HepG2 (cell line): Measurements from ENCODE around the gene RPSA. TPM values are rescaled to one million over a fixed set of nuclear protein-coding genes. Genes with fewer than 3 reads are reported as not detected.

Source experiments
- ATAC-seq: fragments of 200-7000 bp; cut with Tn5 transposase; 3 replicates; pipeline ENCODE4 v1.9.1; 2020; ENCODE audit warnings: mild to moderate bottlenecking, moderate library complexity
- BruUV-seq: library from RNA; stranded (reverse); fragments of 400-500 nt; replicated peaks from 2 replicates; lab custom pipeline; 2021; lab: Mats Ljungman, UMichigan
- CTCF ChIA-PET: fragments of 300-600 bp; formaldehyde crosslinking; extraction: SDS; loops from one replicate; lab custom pipeline; 2021; ENCODE audit warnings: low total read pairs, inconsistent platforms, low intra/inter-chr PET ratio; lab: Yijun Ruan, JAX
- POLR2A ChIA-PET: fragments of 350-600 bp; sonication (Branson Sonifier 250); formaldehyde crosslinking; loops from one replicate; lab custom pipeline; 2020; ENCODE audit warnings: antibody characterized with exemption, inconsistent platforms; lab: Yijun Ruan, JAX
- DNase-seq: peaks from one replicate; pipeline ENCODE4 v3.0.0-alpha.2; 2015; ENCODE audit warnings: low spot score
- FAIRE-seq: peaks from 3 replicates; lab custom pipeline; 2011; peaks lifted over from hg19 to GRCh38; lab: Jason Lieb, UNC
- H2AFZ ChIP-seq: one replicate; pipeline ENCODE4 v1.6.1; 2011; ENCODE audit warnings: low read length, inconsistent platforms
- H3K27ac ChIP-seq: fragments of 300-600 bp; 3 replicates; pipeline ENCODE4 v1.8.0; 2011; ENCODE audit warnings: mixed run types, mild to moderate bottlenecking, mixed read lengths, low read length, inconsistent platforms; ENCODE audit not compliant: insufficient read depth; ENCODE audit errors: extremely low read length
- H3K27me3 ChIP-seq, 2 experiments: fragments of 200-600 bp in 1 of 2; 2 replicates in 1 of 2; 3 replicates in 1 of 2; pipeline versions ENCODE4 v1.6.0 to v1.8.0; 2011; ENCODE audit warnings: low read length in 2 of 2, mild to moderate bottlenecking in 2 of 2, moderate library complexity in 2 of 2, inconsistent platforms in 1 of 2; ENCODE audit not compliant: insufficient read depth in 2 of 2, control insufficient read depth in 1 of 2
- H3K36me3 ChIP-seq, 2 experiments: fragments of 200-600 bp in 1 of 2; replicated peaks in 1 of 2; 2 replicates in 1 of 2; 3 replicates in 1 of 2; pipeline versions ENCODE4 v1.5.1 to v1.8.0; 2011; ENCODE audit warnings: low read length in 2 of 2, inconsistent platforms in 1 of 2; ENCODE audit not compliant: insufficient read depth in 2 of 2, control insufficient read depth in 1 of 2
- H3K4me1 ChIP-seq: 2 replicates; pipeline ENCODE4 v1.5.1; 2012; ENCODE audit warnings: low read length, inconsistent platforms; ENCODE audit not compliant: insufficient read depth
- H3K4me2 ChIP-seq: 2 replicates; pipeline ENCODE4 v1.6.0; 2011; ENCODE audit warnings: low read depth, low read length, inconsistent platforms
- H3K4me3 ChIP-seq, 3 experiments: fragments of 200-600 bp in 1 of 3; sonication (generic), shearing (Covaris generic) in 1 of 3; replicated peaks in 1 of 3; 2 replicates each; pipeline ENCODE4 v1.5.1; 2011 to 2016; ENCODE audit warnings: low read length in 3 of 3, inconsistent platforms in 2 of 3, low read depth in 2 of 3, mild to moderate bottlenecking in 2 of 3, control low read depth in 1 of 3, mixed read lengths in 1 of 3; ENCODE audit not compliant: insufficient read depth in 1 of 3
- H3K79me2 ChIP-seq: one replicate; pipeline ENCODE4 v1.6.1; 2011; ENCODE audit warnings: low read length, inconsistent platforms; ENCODE audit not compliant: insufficient read depth
- H3K9ac ChIP-seq: 2 replicates; pipeline ENCODE4 v1.6.0; 2011; ENCODE audit warnings: mild to moderate bottlenecking, low read depth, low read length, inconsistent platforms; ENCODE audit not compliant: insufficient read depth
- H3K9me3 ChIP-seq: 2 replicates; pipeline ENCODE4 v1.5.1; 2012; ENCODE audit warnings: mild to moderate bottlenecking, low read length
- H4K20me1 ChIP-seq: 2 replicates; pipeline ENCODE4 v1.6.0; 2011; ENCODE audit warnings: inconsistent platforms, mild to moderate bottlenecking, low read length, moderate library complexity; ENCODE audit not compliant: insufficient read depth
- ATF7 ChIP-seq, 2 experiments: fragments of 450-650 bp in 1 of 2; sonication (generic) in 1 of 2; formaldehyde crosslinking in 1 of 2; IDR thresholded peaks; 2 replicates each; pipeline versions ENCODE4 v1.4.0 to v1.6.1; 2016 to 2020; ENCODE audit warnings: antibody characterized with exemption in 1 of 2, mild to moderate bottlenecking in 1 of 2, missing genetic modification reagents in 1 of 2
- EHMT2 ChIP-seq: fragments of 200-600 bp; sonication (generic); IDR thresholded peaks from 2 replicates; pipeline ENCODE4 v1.7.0; 2017; ENCODE audit warnings: antibody characterized with exemption, low read depth, low read length, borderline replicate concordance
- FOXA1 ChIP-seq, 2 experiments: fragments of 450-650 bp in 1 of 2; sonication (generic) in 1 of 2; formaldehyde crosslinking in 1 of 2; IDR thresholded peaks; 2 replicates each; pipeline versions ENCODE4 v1.4.0 to v1.6.1; 2016 to 2020; ENCODE audit warnings: missing genetic modification reagents in 1 of 2
- KLF9 ChIP-seq: IDR thresholded peaks from 2 replicates; pipeline ENCODE4 v1.6.1; 2016; ENCODE audit warnings: low read depth
- MAFF ChIP-seq: IDR thresholded peaks from 2 replicates; pipeline ENCODE4 v1.6.1; 2011; ENCODE audit warnings: low read depth, low read length, improper control_type of control experiment
- MAFK ChIP-seq, 2 experiments: IDR thresholded peaks in 1 of 2; conservative IDR thresholded peaks in 1 of 2; 2 replicates each; pipeline ENCODE4 v1.6.1; 2011; ENCODE audit warnings: improper control_type of control experiment in 2 of 2, low read length in 2 of 2
- MXD3 ChIP-seq: IDR thresholded peaks from 2 replicates; pipeline ENCODE4 v1.6.1; 2016; ENCODE audit warnings: mild to moderate bottlenecking, missing biosample characterization, missing genetic modification reagents
- PHF20 ChIP-seq: sonication (generic); formaldehyde crosslinking; IDR thresholded peaks from 2 replicates; pipeline ENCODE4 v1.5.0; 2020; ENCODE audit warnings: mild to moderate bottlenecking, missing genetic modification reagents
- WGBS: methylation state at CpG from one replicate; pipeline ENCODE4 v1.1.6; 2017; ENCODE audit warnings: low lambda C conversion rate; 5-methylcytosine and 5-hydroxymethylcytosine counted together
- in situ Hi-C: cut with HindIII; loops from 2 replicates; pipeline ENCODE4 v1.10.0; 2017; ENCODE audit warnings: low pct_unique_long_range_greater_than_20kb; ENCODE audit not compliant: extremely low pct_ligation_motif_present
- intact Hi-C: fragments of 100-400 bp; cut with micrococcal nuclease; formaldehyde crosslinking; loops from one replicate; pipeline ENCODE4 v1.10.0; 2022; ENCODE audit not compliant: unreplicated experiment
- polyA plus RNA-seq, 8 experiments: library from polyadenylated mRNA; depleted of rRNA in 3 of 8; stranded (reverse) in 7 of 8; unstranded in 1 of 8; fragments of >200 nt; fragmentation: Illumina TruSeq in 4 of 8; extraction: Trizol in 4 of 8; gene quantifications; 2 replicates each; pipeline versions ENCODE4 v1.2.1 to v1.2.3, GENCODE V29; 2011 to 2016; ENCODE audit warnings: low read depth in 4 of 8, missing spikeins in 1 of 8, mixed read lengths in 1 of 8; ENCODE audit not compliant: insufficient read depth in 1 of 8
- total RNA-seq, 5 experiments: library from RNA; depleted of rRNA; stranded (reverse); fragments of >200 nt; fragmentation: Illumina TruSeq; extraction: Trizol; gene quantifications; 2 replicates each; pipeline ENCODE4 v1.2.3, GENCODE V29; 2016; ENCODE audit warnings: low read depth in 1 of 5
- TF ChIP-seq, protein P1 (sequence below), 2 experiments: sonication (generic) in 1 of 2; formaldehyde crosslinking in 1 of 2; IDR thresholded peaks; 2 replicates each; pipeline versions ENCODE4 v1.4.0 to v1.6.1; 2018 to 2020; ENCODE audit warnings: missing genetic modification reagents in 2 of 2, borderline replicate concordance in 1 of 2, low read depth in 1 of 2, mild to moderate bottlenecking in 1 of 2, missing biosample characterization in 1 of 2

The RPSA gene
- total and polyA plus RNA-seq, 2 of the 13 experiments (the other 11 are each of a cell fraction or from before 2014, with no cell fraction given): 1,683 to 3,226 TPM

DNA sequence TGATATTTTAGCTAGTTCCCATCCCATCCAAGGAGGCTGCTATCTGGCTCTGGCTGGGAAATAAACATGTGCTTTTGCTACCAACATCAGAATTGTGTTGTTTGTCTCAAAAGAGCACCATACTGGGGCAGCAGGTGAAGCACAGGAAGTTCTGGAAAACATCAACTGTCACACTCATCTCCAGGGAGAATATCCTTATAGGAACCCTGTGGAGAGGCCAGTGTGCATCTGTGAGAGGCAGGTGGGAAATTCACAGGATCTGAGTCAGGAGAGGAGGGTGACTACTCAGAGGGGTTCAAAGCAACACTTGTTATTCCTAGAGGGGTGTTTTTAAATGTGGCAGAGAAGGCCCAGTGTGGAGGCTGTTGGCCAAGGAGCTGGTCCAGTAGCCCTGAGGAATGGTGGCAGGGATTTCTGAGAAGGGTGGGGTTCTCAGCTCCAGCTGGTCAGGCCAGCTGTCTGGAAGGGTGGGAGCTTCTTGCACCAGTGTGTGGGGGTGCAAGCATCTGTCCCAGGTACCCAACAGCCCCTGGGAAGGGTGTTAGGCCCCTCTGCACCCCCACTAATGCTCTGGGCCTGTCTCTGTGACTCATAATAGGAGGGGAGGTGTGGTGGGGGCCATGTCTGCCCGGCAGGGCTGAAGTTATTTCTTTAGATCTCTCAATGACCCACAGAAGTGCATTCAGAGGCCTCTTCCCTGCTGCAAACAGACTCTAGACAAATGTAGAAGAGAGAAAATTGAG, 28.7 kb downstream of the RPSA start (continued):
- TF ChIP-seq, protein P1, sequence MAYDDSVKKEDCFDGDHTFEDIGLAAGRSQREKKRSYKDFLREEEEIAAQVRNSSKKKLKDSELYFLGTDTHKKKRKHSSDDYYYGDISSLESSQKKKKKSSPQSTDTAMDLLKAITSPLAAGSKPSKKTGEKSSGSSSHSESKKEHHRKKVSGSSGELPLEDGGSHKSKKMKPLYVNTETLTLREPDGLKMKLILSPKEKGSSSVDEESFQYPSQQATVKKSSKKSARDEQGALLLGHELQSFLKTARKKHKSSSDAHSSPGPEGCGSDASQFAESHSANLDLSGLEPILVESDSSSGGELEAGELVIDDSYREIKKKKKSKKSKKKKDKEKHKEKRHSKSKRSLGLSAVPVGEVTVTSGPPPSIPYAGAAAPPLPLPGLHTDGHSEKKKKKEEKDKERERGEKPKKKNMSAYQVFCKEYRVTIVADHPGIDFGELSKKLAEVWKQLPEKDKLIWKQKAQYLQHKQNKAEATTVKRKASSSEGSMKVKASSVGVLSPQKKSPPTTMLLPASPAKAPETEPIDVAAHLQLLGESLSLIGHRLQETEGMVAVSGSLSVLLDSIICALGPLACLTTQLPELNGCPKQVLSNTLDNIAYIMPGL (CRISPR knock-in tag; IDR thresholded peaks at IDR 0.05; ENCODE audit: borderline replicate concordance in 1 of 2, low read depth in 1 of 2): no peak
- no peak for TF ChIP-seq EHMT2
- no peak for TF ChIP-seq MXD3
- TF ChIP-seq ATF7 (IDR thresholded peaks at IDR 0.05): no peak
- no peak for TF ChIP-seq ATF7 (CRISPR knock-in tag; IDR thresholded peaks at IDR 0.05)
- TF ChIP-seq PHF20 (CRISPR knock-in tag): no peak

GRCh38 chr3:39438880-39439279, 32.4 kb downstream of the RPSA start:
- Histone ChIP-seq H3K27me3 (peaks cover 0 to 4% of the 10 kb centered on the region in 2 experiments; a peak in 1 of 5 replicates), H3K79me2 (no peaks in the 10 kb centered on the region), H3K36me3 (no peaks in the 10 kb centered on the region), H3K4me3 (no peak overlapping the region), H3K4me1 (no peaks in the 10 kb centered on the region), H3K9ac (no peak overlapping the region), H4K20me1 (no peaks in the 10 kb centered on the region), H3K9me3 (no peaks in the 10 kb centered on the region), H2AFZ (no peak overlapping the region), H3K27ac (no peak overlapping the region), H3K4me2 (no peak overlapping the region)
- ChIA-PET POLR2A (no interaction called here), CTCF (no interaction called here)
- TF ChIP-seq FOXA1 (IDR thresholded peaks at IDR 0.05) (no peak), FOXA1 (CRISPR knock-in tag; IDR thresholded peaks at IDR 0.05) (no peak), MAFF (0 out of 2 replicates have a peak, but pooled peaks have one; percentile 33), MAFK (conservative IDR thresholded peaks at IDR 0.05 in 1 of 2, IDR thresholded peaks at IDR 0.05 in 1 of 2; ENCODE audit: low read length in 2 of 2) (peak in 1 of 2 experiments; percentile 55; a peak in 1 of 4 replicates), KLF9 (no peak)
- intact Hi-C loops: no loop called here
- FAIRE-seq (no peak), DNase-seq (no peak), ATAC-seq (no peak)
- 9% methylated on average over 4 of the region's 4 CpGs for WGBS
- in situ Hi-C loops: no loop called here
- no TSS peak for BruUV-seq
